GM12801 (cell line): ENCODE results near the gene ZNF385D.

Source experiments
- CTCF ChIP-seq: IDR thresholded peaks from one replicate; pipeline ENCODE4 v1.5.1; 2011; ENCODE audit warnings: control low read depth; ENCODE audit not compliant: insufficient read length; ENCODE audit errors: extremely low read depth

ZNF385D gene

DNA sequence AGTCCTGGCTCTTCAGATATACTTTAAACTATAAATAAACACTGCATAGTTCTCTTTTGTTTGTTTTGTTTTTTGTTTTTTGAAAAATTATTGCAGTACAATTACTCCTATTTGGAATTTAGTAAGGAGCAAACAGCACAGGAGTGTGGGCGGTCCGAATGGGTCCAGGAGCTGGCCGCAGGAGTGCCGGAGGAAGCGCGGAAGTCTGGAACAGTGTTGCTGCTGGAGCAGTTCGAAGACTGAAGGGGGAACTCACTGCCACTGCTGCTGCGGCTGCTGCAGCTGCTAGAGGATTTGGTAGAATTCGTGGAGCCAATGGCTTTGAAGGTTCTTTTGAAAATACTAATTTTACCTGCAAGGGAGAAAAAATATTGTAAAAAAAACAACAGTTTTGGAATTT, 329.9 kb downstream of the ZNF385D start:
- TF ChIP-seq CTCF = no peak

DNA sequence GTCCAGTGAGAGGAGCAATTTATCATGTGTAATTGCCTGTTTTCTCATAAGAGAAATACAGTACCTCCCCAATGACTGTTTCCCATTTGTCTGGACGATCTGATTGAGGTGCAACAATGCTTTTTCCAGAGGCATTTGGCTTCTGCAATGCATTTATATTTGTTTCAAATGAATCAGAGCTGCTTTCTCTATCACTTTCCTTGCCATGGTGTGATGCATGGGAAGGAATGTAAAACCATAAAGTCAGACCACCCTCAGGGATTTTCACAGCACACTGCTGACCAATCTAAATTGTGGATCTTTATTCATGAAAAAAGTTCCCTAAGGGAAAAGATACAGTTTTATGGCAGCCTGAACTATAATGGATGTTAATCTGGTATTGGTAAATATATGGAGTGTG, 333.0 kb downstream of the ZNF385D start:
- no peak for TF ChIP-seq CTCF

- no peak for TF ChIP-seq CTCF
These were observed 336.5 kb downstream of the ZNF385D start for GRCh38 chr3:21414506-21414905.

GRCh38 chr3:21411058-21411457, 340.0 kb downstream of the ZNF385D start:
- no peak for TF ChIP-seq CTCF

- no peak for TF ChIP-seq CTCF
These were observed 341.6 kb downstream of the ZNF385D start for GRCh38 chr3:21409401-21409800.

DNA sequence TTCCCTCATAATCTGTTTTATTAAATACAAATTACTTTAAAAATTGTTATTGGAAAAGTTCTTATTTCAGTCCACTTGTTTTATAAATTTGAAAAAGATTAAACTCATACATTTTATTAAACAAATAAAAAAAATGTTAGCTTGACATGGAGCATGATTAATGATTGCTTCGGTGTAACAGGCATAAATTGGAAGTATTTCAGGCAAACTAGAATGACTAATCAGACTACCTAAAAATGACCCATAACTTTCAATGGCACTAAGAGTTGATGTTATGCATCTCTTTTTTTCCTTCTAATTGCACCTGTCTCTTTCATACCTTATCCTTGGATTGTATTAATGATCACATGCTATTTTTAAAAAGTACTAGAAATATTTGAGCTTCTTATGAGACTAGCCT, 343.3 kb downstream of the ZNF385D start:
- no peak for TF ChIP-seq CTCF

- TF ChIP-seq CTCF = no peak
These were observed 345.0 kb downstream of the ZNF385D start for GRCh38 chr3:21405671-21406667.
